ENCODE results near the gene CD160.
A peak's percentile ranks its signal among the peaks of the same experiment; 100 is the strongest.
"Not testable (repeated sequence)": the region's sequence is repeated elsewhere in the genome, so short reads cannot be mapped to it uniquely, and the experiment has no call there.

Gene CD160

GRCh38 chr1:145719230-145720079 lies at the start of gene CD160:
CD160 (plus strand) TSS chr1:145719499; CDS start chr1:145728328, 8,829 bp downstream.
- ChIA-PET CTCF (interaction anchor here (1.2 kb wide), 1 partner anchor 27 kb away, joined by 3 read pairs; no protein-coding TSS in a partner anchor), POLR2A (ENCODE audit: low non-redundant PET) (interaction anchor here (0.7 kb wide), 1 partner anchor 12 kb away, joined by 8 read pairs; no protein-coding TSS in a partner anchor)
- H3K27ac ChIP-seq, result no peak within 1 kb of the TSS
- DNase-seq (ENCODE audit: low spot score), result no peak
- TF ChIP-seq CTCF (conservative IDR thresholded peaks at IDR 0.05; ENCODE audit: low read depth), result no peak

- CTCF ChIA-PET; H3K27ac ChIP-seq; DNase-seq (ENCODE audit: low spot score); POLR2A ChIA-PET (ENCODE audit: low non-redundant PET): not testable (repeated sequence)
Observed at GRCh38 chr1:145670995-145671745, 48.1 kb upstream of the CD160 start.

GRCh38 chr1:145673217-145673616 lies 46.1 kb upstream of the CD160 start:
- POLR2A ChIA-PET (ENCODE audit: low non-redundant PET); H3K27ac ChIP-seq; CTCF ChIA-PET; DNase-seq (ENCODE audit: low spot score): not testable (repeated sequence)

DNA sequence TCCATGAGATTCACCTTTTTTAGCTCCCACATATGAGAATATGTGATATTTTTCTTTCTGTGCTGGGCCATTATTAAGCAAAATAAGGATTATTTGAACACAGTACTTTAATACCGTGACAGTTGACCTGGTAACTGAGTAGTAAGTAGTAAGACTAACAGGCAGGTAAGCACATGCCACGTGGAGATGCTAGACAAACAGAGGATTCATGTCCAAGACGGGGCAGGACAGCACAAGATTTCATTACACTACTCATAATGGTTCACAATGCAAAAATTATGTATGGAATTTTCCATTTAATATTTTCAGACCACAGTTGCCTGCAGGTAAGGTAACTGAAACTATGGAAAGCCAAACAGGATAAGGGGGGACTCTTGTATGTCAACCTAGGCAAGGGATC lies 34.4 kb upstream of the CD160 start:
- DNase-seq (ENCODE audit: low spot score); CTCF ChIA-PET; POLR2A ChIA-PET (ENCODE audit: low non-redundant PET); H3K27ac ChIP-seq: not testable (repeated sequence)

GRCh38 chr1:145686078-145686477 lies 33.2 kb upstream of the CD160 start:
- POLR2A ChIA-PET (ENCODE audit: low non-redundant PET); CTCF ChIA-PET; DNase-seq (ENCODE audit: low spot score): not testable (repeated sequence)
- peak overlapping the region; percentile 37; the same call in 1 of the 2 replicates for H3K27ac ChIP-seq

DNA sequence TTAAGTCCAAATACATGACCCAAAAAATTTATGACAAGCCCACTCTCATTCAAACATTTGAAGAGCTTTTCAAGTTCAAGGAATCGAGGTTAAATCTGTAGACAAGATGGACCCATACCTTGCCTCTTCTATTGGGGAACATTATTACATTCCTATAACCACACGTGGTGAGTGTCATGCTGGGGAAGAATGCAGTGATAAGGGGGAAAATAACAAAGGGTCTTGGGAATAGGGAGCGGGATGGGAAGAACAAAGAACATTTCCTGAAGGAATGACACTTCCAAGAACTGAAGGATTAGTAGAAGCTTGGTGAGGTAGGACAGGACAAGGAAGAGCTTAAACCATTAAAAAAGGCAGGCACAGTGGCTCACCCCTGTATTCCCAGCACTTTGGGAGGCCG lies 31.0 kb upstream of the CD160 start:
- POLR2A ChIA-PET (ENCODE audit: low non-redundant PET), result no interaction called here
- CTCF ChIA-PET, result no interaction called here
- DNase-seq (ENCODE audit: low spot score), result no peak
- no peak overlapping the region; the same call in 1 of the 2 replicates for H3K27ac ChIP-seq
- no peak for TF ChIP-seq CTCF (conservative IDR thresholded peaks at IDR 0.05; ENCODE audit: low read depth)

DNA sequence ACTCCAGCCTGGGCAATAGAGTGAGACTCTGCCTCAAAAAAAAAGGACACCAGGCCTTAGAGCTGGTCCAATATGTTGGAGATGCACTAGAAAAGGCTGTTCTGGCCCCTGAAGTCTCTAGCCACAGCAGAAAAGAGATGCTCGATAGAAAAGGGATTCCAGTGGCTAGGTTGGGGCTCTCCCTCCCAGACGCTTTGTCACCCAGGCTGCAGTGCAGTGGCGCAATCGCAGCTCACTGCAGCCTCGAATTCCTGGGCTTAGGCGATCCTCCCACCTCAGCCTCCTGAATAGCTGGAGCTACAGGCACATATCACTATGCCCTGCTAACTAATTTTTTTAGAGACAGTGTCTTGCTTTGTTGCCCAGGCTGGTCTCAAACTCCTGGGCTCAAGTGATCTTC lies 30.4 kb upstream of the CD160 start:
- ChIA-PET CTCF (no interaction called here), POLR2A (ENCODE audit: low non-redundant PET) (no interaction called here)
- TF ChIP-seq CTCF (conservative IDR thresholded peaks at IDR 0.05; ENCODE audit: low read depth), result no peak
- DNase-seq (ENCODE audit: low spot score), result no peak
- H3K27ac ChIP-seq, result peak overlapping the region; percentile 59

DNA sequence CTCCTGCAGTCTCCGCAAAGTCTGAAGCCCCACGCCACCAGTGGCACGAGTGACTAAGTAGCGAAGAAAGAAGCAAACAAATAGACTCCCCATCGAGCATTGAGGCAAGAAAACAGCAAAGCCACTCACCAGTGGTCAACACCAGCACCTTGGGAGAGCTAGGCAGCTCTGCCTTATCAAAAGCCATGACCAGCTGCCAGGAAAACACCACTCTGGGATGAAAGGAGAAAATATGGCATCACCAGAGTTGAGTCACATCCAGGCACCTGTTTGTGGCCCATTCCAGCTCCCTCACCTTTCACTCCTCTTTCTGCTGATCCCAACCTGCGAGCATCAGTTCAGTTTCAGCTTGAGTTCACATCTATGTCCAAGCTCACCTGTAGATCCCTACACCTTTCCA lies 29.4 kb upstream of the CD160 start:
- ChIA-PET CTCF (no interaction called here), POLR2A (ENCODE audit: low non-redundant PET) (no interaction called here)
- DNase-seq (ENCODE audit: low spot score), result no peak
- no peak for TF ChIP-seq CTCF (conservative IDR thresholded peaks at IDR 0.05; ENCODE audit: low read depth)
- H3K27ac ChIP-seq, result peak overlapping the region; percentile 59
